ENCODE measurements around the gene PDF.

The PDF gene

DNA sequence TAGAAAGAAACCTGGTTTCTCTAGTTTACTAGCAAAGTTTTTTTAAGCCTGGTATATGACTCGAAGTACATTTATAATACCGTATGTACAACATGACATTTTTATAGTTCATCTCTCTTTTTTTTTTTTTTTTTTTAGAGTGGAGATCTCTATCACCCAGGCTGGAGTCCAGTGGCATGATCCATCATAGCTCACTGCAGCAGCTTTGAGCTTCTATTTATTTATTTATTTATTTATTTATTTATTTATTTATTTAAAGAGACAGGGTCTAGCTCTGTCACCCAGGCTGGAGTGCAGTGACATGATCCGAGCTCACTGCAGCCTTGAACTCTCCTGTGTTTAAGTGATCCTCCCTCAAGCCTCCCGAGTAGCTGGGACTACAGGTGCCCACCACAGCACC is 45.1 kb downstream of the PDF start:
- no peak for TF ChIP-seq CTCF (IDR thresholded peaks at IDR 0.05; ENCODE audit: low read depth, low read length)
- no peak overlapping the region for H3K4me3 ChIP-seq (replicated peaks in 1 of 2; ENCODE audit: low read depth in 2 of 2, low read length in 2 of 2)
- no peak for DNase-seq (ENCODE audit: low read depth in 2 of 2)

DNA sequence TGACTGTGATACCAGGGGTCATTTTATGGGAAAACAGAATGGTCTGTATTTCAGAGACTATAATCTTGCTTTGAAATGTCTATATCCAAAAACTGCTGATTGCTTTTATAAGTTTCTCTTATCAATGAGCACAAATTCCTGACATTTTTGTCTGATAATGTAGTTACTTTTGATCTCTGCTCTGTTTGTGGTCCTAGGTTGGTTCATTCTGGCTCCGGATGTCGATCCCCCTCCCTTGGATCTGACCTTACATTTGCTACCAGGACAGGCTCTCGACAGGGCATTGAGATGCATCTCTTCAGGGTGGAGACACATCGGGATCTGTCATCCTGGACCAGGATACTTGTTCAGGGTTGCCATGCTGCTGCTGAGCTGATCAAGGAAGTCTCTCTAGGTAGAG is 46.5 kb downstream of the PDF start:
- DNase-seq (ENCODE audit: low read depth in 2 of 2): no peak

DNA sequence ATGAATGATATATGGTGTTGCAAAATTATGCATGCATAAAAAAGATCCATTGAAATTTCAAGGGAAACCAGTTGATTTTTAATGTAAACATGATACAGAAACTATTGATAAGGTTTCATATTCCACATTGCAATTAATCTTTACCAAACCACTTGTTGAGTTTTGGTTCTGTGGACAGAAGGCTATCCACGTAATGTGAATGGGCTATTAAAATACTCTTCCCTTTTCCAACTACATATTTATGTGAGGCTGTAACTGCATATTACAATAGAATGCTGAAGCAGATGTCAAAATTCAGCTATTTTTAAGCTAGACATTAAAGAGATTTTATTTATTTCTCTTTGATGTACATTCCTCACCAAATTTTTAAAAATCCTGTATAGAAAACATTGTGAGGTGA is 53.0 kb downstream of the PDF start:
- no peak for TF ChIP-seq CTCF (IDR thresholded peaks at IDR 0.05; ENCODE audit: low read depth, low read length)
- DNase-seq (ENCODE audit: low read depth in 2 of 2): no peak
- H3K4me3 ChIP-seq (replicated peaks in 1 of 2; ENCODE audit: low read depth in 2 of 2, low read length in 2 of 2): no peak overlapping the region

More for the DNA sequence above, 46.5 kb downstream of the PDF start:
- H3K4me3 ChIP-seq (replicated peaks in 1 of 2; ENCODE audit: low read depth in 2 of 2, low read length in 2 of 2): no peak overlapping the region
- TF ChIP-seq CTCF (IDR thresholded peaks at IDR 0.05; ENCODE audit: low read depth, low read length): no peak
